GM19193 (cell line): Measurements from ENCODE around the gene RNF44.

Experiments used
- POLR2A ChIP-seq: IDR thresholded peaks from 4 replicates; pipeline ENCODE4 v1.6.1; 2011; ENCODE audit not compliant: insufficient read depth, insufficient read length; ENCODE audit errors: extremely low read depth

RNF44 gene

DNA sequence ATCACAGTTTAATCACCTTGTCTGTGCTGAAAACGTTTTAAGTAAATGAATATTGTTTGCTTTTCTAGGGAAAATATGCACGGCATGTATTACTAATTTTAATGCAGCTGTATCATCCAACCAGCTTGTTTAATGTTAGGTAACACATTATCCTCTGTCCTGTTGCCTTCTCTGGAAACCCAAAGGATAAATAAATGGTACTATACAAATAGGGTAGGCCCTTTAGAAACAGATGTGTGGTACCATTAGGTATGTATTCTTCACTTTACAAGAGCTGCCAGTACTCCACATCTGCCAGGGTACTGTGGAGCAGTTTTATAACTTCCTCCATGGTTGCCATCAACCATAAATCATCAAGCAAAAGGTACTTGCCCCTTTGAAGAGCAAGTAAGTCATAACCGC lies 46.1 kb downstream of the RNF44 start:
- no peak for TF ChIP-seq POLR2A

DNA sequence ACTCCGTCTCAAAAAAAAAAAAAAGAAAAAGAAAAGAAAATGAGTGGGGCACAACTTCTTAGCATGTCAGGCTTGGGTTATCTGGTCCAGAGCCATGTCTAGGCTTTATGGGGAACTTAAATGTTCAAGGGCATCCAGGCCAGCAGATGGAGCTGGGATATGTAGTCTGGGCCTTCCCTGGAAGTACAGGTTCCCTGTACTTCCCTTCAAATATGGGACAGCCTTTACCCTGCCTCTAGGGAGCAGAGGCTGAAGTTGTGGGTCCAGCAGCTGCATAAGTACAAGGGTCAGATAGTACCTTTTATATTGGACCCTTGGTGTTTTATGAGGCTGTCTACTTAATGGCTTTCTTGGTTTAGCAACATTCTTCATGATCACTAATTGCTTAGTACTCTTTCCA lies 46.9 kb downstream of the RNF44 start:
- no peak for TF ChIP-seq POLR2A

DNA sequence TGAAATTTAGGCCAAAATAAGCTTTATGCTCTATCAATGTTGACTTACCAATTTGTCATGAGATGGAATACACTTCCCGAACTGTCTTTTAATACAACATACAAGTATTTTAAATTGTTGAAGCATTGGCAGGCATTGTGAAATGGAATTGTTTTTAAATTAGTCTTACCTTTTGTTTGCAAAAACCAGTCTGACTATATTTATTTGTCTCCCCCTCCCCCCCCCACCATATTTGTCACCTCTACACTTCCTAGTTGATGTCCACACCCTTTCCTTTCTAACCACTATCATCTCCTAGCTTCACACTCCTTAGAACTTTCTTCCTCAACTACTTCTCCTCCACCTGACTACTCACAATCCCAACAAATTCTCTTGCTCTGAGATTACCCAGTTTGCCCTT lies 48.1 kb downstream of the RNF44 start:
- TF ChIP-seq POLR2A: no peak

DNA sequence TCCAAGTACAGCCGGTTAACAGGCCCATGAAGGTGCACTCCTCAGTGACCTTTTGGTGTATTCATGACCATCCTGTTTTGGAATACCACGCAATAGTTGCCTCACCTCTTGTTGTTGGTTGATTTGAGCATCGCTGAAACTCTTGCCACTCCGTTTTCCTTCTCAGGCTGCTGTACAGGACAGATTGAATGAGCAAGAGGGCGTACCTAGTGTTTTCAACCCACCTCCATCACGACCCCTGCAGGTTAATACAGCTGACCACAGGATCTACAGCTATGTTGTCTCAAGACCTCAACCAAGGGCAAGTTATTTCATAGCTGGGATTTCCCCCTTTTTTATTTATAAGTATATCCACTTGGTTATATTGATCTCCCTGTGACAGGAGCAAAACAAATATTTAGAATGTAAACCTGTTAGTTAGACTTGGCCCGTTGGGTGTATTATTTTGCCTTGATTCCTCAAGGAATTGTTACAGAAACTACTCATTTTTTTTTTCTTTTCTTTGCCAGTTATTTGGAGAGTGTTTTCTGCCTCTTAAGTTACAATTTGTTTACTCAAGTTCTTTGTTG lies 50.9 kb downstream of the RNF44 start:
- no peak for TF ChIP-seq POLR2A

DNA sequence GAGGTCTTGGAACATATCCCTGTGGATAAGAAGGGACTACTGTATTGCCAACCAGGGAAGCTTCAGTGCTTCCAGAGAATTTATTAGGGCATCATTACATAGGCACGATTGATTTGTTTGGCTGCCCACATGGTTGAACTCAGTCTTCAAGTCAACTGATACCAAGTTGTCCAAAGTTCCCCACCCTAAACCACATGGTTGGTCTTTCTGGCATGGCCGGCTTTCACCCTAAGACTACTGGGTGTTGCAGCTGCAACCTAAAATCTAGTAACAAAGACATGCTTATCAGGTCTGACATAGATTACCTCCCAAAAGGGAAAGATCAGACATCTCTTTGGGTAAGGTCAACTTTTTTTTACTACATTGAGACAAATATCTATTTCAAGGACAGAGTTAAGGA lies 52.0 kb downstream of the RNF44 start:
- TF ChIP-seq POLR2A: no peak

DNA sequence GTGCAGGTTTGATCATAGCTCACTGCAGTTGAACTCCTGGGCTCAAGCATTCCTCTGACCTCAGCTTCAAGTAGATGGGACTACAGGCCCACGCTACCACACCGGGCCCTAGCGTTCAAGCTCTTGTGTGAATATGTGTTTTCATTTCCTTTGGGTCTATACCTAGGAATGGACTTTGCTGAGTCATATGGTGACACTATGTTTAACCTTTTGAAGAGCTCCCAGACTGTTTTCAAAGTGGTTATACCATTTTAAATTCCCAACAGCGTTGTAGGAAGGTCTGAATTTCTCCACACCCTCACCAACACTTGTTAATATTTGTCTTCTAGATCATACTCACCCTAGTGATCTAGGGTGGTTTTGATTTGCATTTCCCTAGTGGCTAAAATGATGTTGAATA lies 55.5 kb downstream of the RNF44 start:
- no peak for TF ChIP-seq POLR2A
